NCI-H1930 (cell line): ENCODE results near the gene CETP.

Source experiments
- DNase-seq, 2 experiments: peaks; one replicate each; lab custom pipeline; 2025; lab: John Stamatoyannopoulos, UW

CETP gene

DNA sequence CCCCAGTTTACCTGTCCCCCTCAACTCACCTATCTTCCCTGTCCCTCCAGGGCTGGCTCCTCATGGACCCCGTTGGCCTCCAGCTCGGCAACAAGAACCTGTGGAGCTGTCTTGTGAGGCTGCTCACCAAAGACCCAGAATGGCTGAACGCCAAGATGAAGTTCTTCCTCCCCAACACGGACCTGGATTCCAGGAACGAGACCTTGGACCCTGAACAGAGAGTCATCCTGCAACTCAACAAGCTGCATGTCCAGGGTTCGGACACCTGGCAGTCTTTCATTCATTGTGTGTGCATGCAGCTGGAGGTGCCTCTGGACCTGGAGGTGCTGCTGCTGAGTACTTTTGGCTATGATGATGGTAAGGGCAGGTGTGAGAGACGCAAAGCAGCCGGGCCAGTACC is 58.9 kb downstream of the CETP start:
- no peak for DNase-seq

DNA sequence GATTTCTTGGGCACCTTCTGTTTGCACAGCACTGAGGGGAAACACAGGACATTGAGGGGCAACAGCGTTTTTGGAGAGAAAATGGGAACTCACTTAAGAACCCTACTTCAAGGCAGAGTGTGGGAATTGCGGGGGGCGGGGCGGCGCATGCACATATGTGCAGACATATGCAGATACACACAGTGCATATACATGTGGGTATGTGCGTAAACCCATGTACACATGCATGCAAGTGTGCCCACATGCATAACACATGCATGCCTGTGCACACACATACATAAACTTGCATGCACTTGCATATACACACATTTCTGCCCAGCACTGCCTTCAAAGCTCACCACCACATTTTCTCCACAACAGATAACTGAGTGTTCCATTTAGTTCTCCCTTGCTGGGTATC is 60.0 kb downstream of the CETP start:
- DNase-seq: no peak

DNA sequence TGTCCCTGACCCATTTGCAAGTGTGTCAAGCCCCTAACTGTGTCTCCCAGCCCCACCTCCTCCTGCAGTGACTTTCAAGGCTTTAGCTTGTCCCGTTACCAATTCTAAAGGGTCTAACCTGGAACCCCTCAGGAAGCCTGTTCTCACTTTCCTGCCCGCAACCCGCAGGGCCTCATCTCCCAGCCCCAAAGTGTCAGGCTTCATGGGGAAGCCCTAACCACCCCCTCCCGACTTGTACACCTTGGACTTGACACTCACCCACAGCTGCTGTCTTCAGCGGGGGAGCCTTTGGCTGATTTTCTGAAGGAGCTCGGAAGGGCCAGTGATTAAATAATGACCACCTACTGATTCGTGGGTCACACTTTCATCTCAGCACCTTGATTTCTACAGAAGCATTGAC is 60.7 kb downstream of the CETP start:
- no peak for DNase-seq

DNA sequence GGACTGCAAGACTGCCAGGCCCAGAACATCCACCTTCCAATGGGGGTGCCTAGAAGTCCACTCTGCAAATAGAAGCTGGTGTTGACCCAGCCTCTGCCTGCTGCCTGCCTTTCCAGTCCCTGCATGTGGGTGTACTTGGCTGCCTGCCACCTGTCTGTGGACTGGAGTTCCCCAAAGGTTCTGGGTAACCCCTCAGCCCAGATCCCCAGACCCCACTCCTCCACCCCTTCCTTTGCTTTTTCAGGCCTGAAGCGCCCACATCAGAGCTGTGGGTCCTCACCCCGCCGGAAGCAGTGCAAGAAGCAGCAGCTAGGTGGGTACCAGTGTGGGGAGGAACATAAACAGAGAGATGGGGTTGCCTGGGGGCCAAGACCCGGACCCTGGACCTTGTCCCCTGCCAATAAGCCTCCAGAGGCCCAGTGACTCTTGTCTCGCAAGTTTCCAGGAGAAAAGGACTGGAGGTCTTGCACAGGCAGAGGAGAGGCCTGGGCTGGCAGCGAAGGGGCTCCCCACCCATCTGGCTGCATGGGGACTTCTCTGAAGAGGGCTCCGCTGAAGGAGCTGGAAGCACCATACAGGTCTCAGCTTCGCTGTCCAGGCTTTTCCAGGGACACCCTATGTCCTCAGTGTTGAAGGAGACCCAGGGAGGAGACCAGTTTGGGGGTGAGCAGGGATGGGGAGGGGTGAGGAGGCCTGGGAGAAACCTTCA is 61.9 kb downstream of the CETP start:
- DNase-seq: no peak

DNA sequence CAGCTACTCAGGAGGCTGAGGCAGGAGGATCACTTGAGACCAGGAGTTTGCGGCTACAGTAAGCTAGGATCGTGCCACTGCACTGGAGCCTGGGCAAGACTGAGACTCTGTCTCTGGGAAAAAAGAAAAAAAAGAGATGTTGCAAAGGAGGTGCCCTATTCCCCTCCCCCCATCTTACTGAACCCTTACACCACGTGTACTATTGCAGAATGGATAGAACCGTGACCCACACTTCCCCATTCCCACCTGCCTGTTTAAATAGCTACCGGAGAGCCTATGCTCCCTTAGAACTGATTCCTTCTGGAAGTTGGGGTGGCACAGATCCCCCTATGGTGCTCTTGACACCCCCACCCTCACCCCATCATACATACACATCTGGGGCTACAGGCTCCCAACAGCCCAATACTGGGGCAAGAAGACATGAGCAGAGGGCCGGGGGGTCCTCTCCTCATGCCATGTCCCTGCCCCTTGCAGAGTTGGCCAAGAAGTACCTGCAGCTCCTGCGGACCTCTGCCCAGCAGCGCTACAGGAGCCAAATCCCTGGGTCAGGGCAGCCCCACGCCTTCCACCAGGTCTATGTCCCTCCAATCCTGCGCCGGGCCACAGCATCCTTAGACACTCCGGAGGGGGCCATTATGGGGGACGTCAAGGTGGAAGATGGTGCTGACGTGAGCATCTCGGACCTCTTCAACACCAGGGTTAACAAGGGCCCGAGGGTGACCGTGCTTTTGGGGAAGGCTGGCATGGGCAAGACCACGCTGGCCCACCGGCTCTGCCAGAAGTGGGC is 63.3 kb downstream of the CETP start:
- DNase-seq: no peak

DNA sequence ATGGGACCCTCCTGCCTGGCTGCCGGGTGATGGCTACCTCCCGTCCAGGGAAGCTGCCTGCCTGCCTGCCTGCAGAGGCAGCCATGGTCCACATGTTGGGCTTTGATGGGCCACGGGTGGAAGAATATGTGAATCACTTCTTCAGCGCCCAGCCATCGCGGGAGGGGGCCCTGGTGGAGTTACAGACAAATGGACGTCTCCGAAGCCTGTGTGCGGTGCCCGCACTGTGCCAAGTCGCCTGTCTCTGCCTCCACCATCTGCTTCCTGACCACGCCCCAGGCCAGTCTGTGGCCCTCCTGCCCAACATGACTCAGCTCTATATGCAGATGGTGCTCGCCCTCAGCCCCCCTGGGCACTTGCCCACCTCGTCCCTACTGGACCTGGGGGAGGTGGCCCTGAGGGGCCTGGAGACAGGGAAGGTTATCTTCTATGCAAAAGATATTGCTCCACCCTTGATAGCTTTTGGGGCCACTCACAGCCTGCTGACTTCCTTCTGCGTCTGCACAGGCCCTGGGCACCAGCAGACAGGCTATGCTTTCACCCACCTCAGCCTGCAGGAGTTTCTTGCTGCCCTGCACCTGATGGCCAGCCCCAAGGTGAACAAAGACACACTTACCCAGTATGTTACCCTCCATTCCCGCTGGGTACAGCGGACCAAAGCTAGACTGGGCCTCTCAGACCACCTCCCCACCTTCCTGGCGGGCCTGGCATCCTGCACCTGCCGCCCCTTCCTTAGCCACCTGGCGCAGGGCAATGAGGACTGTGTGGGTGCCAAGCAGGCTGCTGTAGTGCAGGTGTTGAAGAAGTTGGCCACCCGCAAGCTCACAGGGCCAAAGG is 64.4 kb downstream of the CETP start:
- no peak for DNase-seq

DNA sequence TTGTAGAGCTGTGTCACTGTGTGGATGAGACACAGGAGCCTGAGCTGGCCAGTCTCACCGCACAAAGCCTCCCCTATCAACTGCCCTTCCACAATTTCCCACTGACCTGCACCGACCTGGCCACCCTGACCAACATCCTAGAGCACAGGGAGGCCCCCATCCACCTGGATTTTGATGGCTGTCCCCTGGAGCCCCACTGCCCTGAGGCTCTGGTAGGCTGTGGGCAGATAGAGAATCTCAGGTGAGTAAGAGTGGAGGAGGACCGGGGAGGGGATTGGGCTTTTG is 65.0 kb downstream of the CETP start:
- no peak for DNase-seq

DNA sequence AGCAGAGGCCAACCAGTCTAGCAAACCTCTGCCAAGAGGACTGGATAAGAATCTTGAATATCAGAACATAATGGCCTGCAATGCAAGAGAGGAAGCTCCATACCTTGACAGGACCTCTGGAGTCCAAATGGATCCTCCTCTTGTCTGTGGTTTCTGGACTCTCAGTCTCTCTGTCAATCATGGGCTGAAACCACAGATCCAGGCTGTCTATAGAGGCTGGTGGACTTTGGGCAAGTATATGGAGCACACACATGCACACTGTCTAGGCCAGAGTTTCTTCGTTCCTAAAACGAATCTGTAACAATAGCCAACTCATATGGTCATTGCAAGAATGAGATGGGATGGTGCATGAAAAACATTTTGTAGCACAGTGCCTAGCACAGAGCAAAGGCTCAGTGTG is 65.3 kb downstream of the CETP start:
- no peak for DNase-seq

DNA sequence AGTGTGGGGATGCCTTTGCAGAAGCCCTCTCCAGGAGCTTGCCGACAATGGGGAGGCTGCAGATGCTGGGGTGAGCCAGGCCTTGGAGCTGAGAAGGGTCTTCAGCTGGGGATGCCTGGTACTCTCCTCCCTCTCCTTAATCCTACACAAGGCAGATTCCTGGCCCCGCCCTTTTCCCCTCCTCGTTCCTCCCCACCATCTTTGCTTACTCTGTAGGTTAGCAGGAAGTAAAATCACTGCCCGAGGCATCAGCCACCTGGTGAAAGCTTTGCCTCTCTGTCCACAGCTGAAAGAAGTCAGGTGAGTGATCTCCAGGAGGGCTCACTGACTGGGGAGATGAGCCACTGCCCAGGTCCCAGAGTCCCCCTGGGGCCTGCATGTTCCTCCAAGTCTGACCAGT is 66.3 kb downstream of the CETP start:
- DNase-seq: no peak

DNA sequence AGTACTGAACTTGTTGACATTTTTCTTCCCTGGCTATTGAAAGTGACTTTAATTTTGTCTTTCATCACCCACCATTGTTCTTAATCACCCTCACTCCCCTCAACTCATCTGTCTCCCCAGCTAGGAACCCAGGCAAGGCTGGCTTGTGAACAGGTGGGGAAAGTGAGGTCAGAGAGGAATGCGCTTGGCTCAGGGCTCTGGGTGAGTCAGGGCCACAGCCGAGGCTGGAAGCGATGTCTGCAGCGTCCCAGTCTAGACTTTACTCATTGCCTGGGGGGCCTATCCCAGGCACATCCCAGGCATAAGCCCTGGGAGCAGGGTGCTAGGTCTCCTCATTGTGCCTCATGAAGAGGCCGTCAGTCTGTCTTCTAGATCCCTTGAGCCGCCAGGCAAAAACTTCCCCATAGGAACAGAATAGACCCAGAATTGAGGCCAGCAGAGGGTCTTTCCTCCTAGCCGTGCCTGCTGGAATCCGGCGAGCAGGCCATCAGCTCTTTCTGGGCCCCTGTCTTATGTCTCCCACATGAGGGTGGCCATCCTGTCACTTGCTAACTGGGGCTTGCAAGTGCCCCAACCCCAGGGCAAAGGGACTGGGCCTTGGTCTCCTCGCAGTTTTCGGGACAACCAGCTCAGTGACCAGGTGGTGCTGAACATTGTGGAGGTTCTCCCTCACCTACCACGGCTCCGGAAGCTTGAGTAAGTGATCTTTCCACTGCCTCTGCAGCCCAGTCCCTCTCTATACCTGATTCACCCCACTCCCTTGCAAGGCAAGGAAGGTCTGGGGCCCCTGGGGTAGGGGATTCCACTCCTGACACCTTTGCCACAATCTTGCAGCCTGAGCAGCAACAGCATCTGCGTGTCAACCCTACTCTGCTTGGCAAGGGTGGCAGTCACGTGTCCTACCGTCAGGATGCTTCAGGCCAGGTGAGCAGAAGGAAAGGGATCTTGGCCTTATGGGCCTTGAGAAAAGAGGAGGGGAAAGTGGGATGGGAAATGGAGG is 67.7 kb downstream of the CETP start:
- DNase-seq: no peak

DNA sequence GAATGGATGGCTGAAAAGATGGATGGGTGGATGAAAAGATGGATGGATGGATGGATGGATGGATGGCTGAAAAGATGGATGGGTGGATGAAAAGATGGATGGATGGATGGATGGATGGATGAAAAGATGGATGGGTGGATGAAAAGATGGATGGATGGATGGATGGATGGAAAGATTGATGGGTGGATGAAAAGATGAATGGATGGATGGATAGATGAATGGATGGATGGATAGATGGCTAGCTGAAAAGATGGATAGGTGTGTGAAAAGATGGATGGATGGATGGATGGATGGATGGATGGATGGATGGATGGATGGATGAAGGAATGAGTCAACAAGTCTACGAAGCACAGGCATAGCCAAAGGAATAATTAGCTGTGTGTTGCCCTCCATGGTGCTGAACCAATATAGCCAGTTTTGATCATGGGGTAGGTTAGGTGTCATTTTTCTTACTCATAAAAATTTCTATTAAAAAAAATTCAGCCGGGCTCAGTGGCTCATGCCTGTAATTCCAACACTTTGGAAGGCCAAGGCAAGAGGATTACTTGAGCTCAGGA is 68.7 kb downstream of the CETP start:
- no peak for DNase-seq

DNA sequence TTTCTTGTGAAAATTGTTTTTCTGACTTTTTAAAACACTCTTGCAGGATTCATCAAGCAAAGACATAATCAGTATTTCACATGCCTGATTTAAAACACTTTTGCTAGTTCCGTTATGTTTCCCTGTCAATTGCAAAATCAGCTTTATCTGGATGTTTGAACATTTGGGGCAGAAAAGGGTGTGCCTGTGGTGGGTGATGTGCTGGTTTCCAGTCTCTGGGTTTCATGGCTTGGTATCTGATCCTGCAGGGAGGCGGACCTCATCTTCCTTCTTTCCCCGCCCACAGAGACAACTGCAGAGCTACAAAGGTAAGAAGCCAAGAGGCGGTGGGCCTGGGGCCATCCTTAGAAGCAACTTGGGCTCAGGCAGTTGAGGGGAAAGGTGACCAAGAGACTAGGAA is 69.4 kb downstream of the CETP start:
- DNase-seq: no peak

DNA sequence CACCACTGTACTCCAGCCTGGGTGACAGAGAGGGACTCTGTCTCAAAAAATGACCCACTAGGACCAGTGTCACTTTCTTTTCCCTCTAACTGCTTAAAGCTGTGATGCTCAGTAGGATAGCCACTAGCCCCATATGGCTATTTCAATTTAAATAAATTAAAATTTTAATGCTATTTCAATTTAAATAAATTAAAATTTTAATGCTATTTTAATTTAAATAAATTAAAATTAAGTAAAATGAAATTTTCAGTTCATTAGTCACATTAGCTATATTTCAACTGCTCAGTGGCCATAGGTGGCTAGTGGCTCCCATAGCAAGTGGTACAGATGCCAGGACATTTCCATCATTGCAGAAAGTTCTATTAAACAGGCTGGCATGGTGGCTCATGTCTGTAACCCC is 70.6 kb downstream of the CETP start:
- no peak for DNase-seq

DNA sequence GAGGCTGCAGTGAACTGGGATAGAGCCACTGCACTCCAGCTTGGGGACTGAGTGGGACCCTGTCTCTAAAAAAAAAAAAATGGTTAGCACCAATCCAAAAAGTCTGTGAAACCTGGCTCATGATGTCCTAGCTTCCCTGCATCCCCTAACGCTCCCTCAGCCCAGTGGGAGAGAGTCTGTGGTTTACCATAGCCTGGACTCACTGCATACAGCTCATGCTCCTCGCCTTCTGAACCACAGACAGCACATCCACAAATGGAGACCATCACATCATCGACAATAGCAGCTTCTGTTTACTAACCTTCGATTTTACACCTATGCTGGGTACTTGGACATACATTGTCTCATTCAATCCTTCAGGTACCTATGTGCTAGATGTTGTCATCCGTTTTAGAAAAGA is 71.2 kb downstream of the CETP start:
- DNase-seq: no peak
